ENCODE data around the gene GADL1. TPM values are rescaled to one million over a fixed set of nuclear protein-coding genes. Genes with fewer than 3 reads are reported as not detected.

GADL1 gene
- polyA plus RNA-seq, 2 of the 4 experiments (the other 2 are of a cell fraction) = not detected

- 70% methylated on average over 1 of the region's 1 CpG for WGBS (ENCODE audit: missing lambda C conversion rate)
- H3K9me3 ChIP-seq = no peaks in the 10 kb centered on the region
- no peak for FAIRE-seq
- no peak overlapping the region for H3K4me2 ChIP-seq
- no peak for ATAC-seq
- H3K4me3 ChIP-seq = no peak overlapping the region
- DNase-seq (ENCODE audit: low read depth in 1 of 2, low spot score in 1 of 2) = no peak
- H3K27ac ChIP-seq = no peak overlapping the region
- TF ChIP-seq CBX8 (IDR thresholded peaks at IDR 0.05) (no peak), RARB (CRISPR knock-in tag; IDR thresholded peaks at IDR 0.05) (no peak), NFE2L2 (conservative IDR thresholded peaks at IDR 0.05; ENCODE audit: low read length) (no peak)
- ChIA-PET POLR2A (no interaction called here), CTCF (interaction anchor here (0.6 kb wide), 1 partner anchor 16 kb away, joined by 3 read pairs; no protein-coding TSS in a partner anchor)
- H3K4me1 ChIP-seq = no peaks in the 10 kb centered on the region
Measured at GRCh38 chr3:30827080-30827479, 67.4 kb downstream of the GADL1 start.

GRCh38 chr3:30826531-30826942 is 67.9 kb downstream of the GADL1 start:
- ChIA-PET POLR2A (no interaction called here), CTCF (no interaction called here)
- DNase-seq (ENCODE audit: low read depth in 1 of 2, low spot score in 1 of 2) (no peak), FAIRE-seq (no peak), ATAC-seq (no peak)
- H3K4me3 ChIP-seq = no peak overlapping the region
- no peak for TF ChIP-seq TP53 (CRISPR knock-in tag; IDR thresholded peaks at IDR 0.05)
- TF ChIP-seq FOSB (CRISPR knock-in tag; IDR thresholded peaks at IDR 0.05) = no peak
- no peak for TF ChIP-seq POLR2A (IDR thresholded peaks at IDR 0.05; ENCODE audit: low read length)
- no peak for TF ChIP-seq FOSL2 (IDR thresholded peaks at IDR 0.05)
- TF ChIP-seq FOSL2 (CRISPR knock-in tag; IDR thresholded peaks at IDR 0.05) = no peak
- TF ChIP-seq CHD2 (IDR thresholded peaks at IDR 0.05; ENCODE audit: low read length, partially characterized antibody) = no peak
- no peak for TF ChIP-seq HDAC2 (IDR thresholded peaks at IDR 0.05)
- TF ChIP-seq FOXS1 (CRISPR knock-in tag; IDR thresholded peaks at IDR 0.05) = no peak
- no peak for TF ChIP-seq NFE2L2 (conservative IDR thresholded peaks at IDR 0.05; ENCODE audit: low read length)
- no peak for TF ChIP-seq HEYL (CRISPR knock-in tag; IDR thresholded peaks at IDR 0.05)
- no peak for TF ChIP-seq ZNF302 (CRISPR knock-in tag; IDR thresholded peaks at IDR 0.05)
- no peak for TF ChIP-seq HOXB5 (CRISPR knock-in tag; IDR thresholded peaks at IDR 0.05)
- H3K9me3 ChIP-seq = no peaks in the 10 kb centered on the region
- 26% methylated on average over 2 of the region's 2 CpGs for WGBS (ENCODE audit: missing lambda C conversion rate)
- H3K27ac ChIP-seq = no peak overlapping the region
- H3K4me2 ChIP-seq = no peak overlapping the region
- no peaks in the 10 kb centered on the region for H3K4me1 ChIP-seq

- ATAC-seq (no peak), DNase-seq (ENCODE audit: low read depth in 1 of 2, low spot score in 1 of 2) (no peak), FAIRE-seq (no peak)
- WGBS (ENCODE audit: missing lambda C conversion rate) = 36% methylated on average over 3 of the region's 3 CpGs
- CTCF ChIA-PET = no interaction called here
- H3K4me3 ChIP-seq = no peak overlapping the region
- H3K27ac ChIP-seq = no peak overlapping the region
- no peaks in the 10 kb centered on the region for H3K9me3 ChIP-seq
- H3K4me1 ChIP-seq = no peaks in the 10 kb centered on the region
- POLR2A ChIA-PET = no interaction called here
- H3K4me2 ChIP-seq = no peak overlapping the region
- TF ChIP-seq RAD21 (conservative IDR thresholded peaks at IDR 0.05 in 1 of 2, IDR thresholded peaks at IDR 0.05 in 1 of 2) (no peak), KDM1A (IDR thresholded peaks at IDR 0.05; ENCODE audit: low read depth) (no peak), CHD4 (IDR thresholded peaks at IDR 0.05; ENCODE audit: borderline replicate concordance) (no peak), HOXB13 (CRISPR knock-in tag; IDR thresholded peaks at IDR 0.05; ENCODE audit: low read depth) (no peak), ZFP36 (IDR thresholded peaks at IDR 0.05; ENCODE audit: borderline replicate concordance, partially characterized antibody) (no peak), ATOH8 (CRISPR knock-in tag; IDR thresholded peaks at IDR 0.05; ENCODE audit: low read depth) (no peak), BCL3 (IDR thresholded peaks at IDR 0.05) (no peak), JUNB (IDR thresholded peaks at IDR 0.05) (no peak), RCOR1 (IDR thresholded peaks at IDR 0.05; ENCODE audit: low read depth, low read length) (no peak), EHMT2 (IDR thresholded peaks at IDR 0.05; ENCODE audit: low read depth) (no peak), PHF8 (IDR thresholded peaks at IDR 0.05; ENCODE audit: borderline replicate concordance, low read depth) (no peak)
Measured at GRCh38 chr3:30819067-30819798, 75.2 kb downstream of the GADL1 start.

Data from A549 (cell line).